SU-DHL-6 (cell line): ENCODE data around the gene RYK.

Source experiments
- H2AFZ ChIP-seq: fragments of 200-600 bp; sonication (generic); 2 replicates; pipeline ENCODE4 v1.6.1; 2014; ENCODE audit warnings: low read depth, mild to moderate bottlenecking, moderate library complexity, mixed read lengths, antibody characterized with exemption, low read length; ENCODE audit not compliant: severe bottlenecking
- H3F3A ChIP-seq: fragments of 200-600 bp; shearing (Covaris generic); 2 replicates; pipeline ENCODE4 v1.6.0; 2016; ENCODE audit warnings: antibody characterized with exemption, mild to moderate bottlenecking; ENCODE audit not compliant: insufficient read depth
- H3K27ac ChIP-seq: fragments of 200-600 bp; sonication (generic); 2 replicates; pipeline ENCODE4 v1.5.1; 2016; ENCODE audit warnings: low read depth, mild to moderate bottlenecking, low read length, moderate library complexity, mixed read lengths
- H3K27me3 ChIP-seq: fragments of 200-600 bp; sonication (generic), shearing (Covaris generic); 2 replicates; pipeline ENCODE4 v1.6.0; 2014; ENCODE audit warnings: mild to moderate bottlenecking, low read length
- H3K36me3 ChIP-seq: fragments of 200-600 bp; sonication (generic); 2 replicates; pipeline ENCODE4 v1.6.1; 2014; ENCODE audit warnings: mild to moderate bottlenecking, low read length, mixed read lengths
- H3K4me2 ChIP-seq: fragments of 300-600, 200-600 bp; shearing (Covaris generic), sonication (generic); 2 replicates; pipeline ENCODE4 v1.6.0; 2014; ENCODE audit warnings: low read length, low read depth, mild to moderate bottlenecking; ENCODE audit not compliant: poor library complexity, severe bottlenecking
- H3K4me3 ChIP-seq: fragments of 200-600 bp; sonication (generic); 2 replicates; pipeline ENCODE4 v1.5.1; 2014; ENCODE audit warnings: antibody characterized with exemption, low read length, mild to moderate bottlenecking, mixed read lengths; ENCODE audit not compliant: insufficient read depth, poor library complexity, severe bottlenecking
- H3K79me2 ChIP-seq: fragments of 200-600 bp; sonication (generic); 2 replicates; pipeline ENCODE4 v1.6.1; 2014; ENCODE audit warnings: mild to moderate bottlenecking, low read length, moderate library complexity; ENCODE audit not compliant: insufficient read depth
- H3K9ac ChIP-seq: fragments of 200-600 bp; sonication (generic); 2 replicates; pipeline ENCODE4 v1.7.0; 2014; ENCODE audit warnings: mild to moderate bottlenecking, low read length
- H3K9me2 ChIP-seq: fragments of 200-600 bp; sonication (generic); replicated peaks from 2 replicates; pipeline ENCODE4 v1.6.1; 2014; ENCODE audit warnings: low read length; ENCODE audit not compliant: insufficient read depth
- H3K9me3 ChIP-seq: fragments of 200-600 bp; sonication (generic); 2 replicates; pipeline ENCODE4 v1.6.1; 2014; ENCODE audit warnings: low read length, mixed read lengths; ENCODE audit not compliant: insufficient read depth
- H4K20me1 ChIP-seq: fragments of 200-600 bp; sonication (generic); 2 replicates; pipeline ENCODE4 v1.6.1; 2014; ENCODE audit warnings: low read depth, mild to moderate bottlenecking, antibody characterized with exemption, low read length, moderate library complexity, mixed read lengths
- CTCF ChIP-seq: fragments of 200-600 bp; sonication (generic); IDR thresholded peaks from one replicate; pipeline ENCODE4 v1.5.1; 2017; ENCODE audit warnings: antibody characterized with exemption, mild to moderate bottlenecking, low read length, moderate library complexity; ENCODE audit not compliant: insufficient read depth, poor library complexity, severe bottlenecking
- EZH2phosphoT487 ChIP-seq: fragments of 200-600 bp; sonication (generic), shearing (Covaris generic); conservative IDR thresholded peaks from 2 replicates; pipeline ENCODE4 v1.6.1; 2018; ENCODE audit warnings: mild to moderate bottlenecking, antibody characterized with exemption, low read length, moderate library complexity, mixed read lengths

Gene RYK

GRCh38 chr3:134214239-134214638, 36.4 kb downstream of the RYK start:
- H3F3A ChIP-seq = no peaks in the 10 kb centered on the region
- no peaks in the 10 kb centered on the region for H3K9me2 ChIP-seq
- H3K4me3 ChIP-seq = no peak overlapping the region
- no peaks in the 10 kb centered on the region for H3K36me3 ChIP-seq
- H3K4me2 ChIP-seq = no peak overlapping the region
- no peaks in the 10 kb centered on the region for H3K27me3 ChIP-seq
- H3K9ac ChIP-seq = no peak overlapping the region
- no peaks in the 10 kb centered on the region for H4K20me1 ChIP-seq
- no peak overlapping the region for H2AFZ ChIP-seq
- no peaks in the 10 kb centered on the region for H3K79me2 ChIP-seq
- H3K9me3 ChIP-seq = no peaks in the 10 kb centered on the region
- TF ChIP-seq CTCF (no peak), EZH2phosphoT487 (no peak)
- H3K27ac ChIP-seq = no peak overlapping the region

- Histone ChIP-seq H3K9me3 (no peaks in the 10 kb centered on the region), H3K4me2 (no peak overlapping the region), H3K9me2 (no peaks in the 10 kb centered on the region), H3K79me2 (no peaks in the 10 kb centered on the region), H3K36me3 (no peaks in the 10 kb centered on the region), H3K27me3 (no peaks in the 10 kb centered on the region), H3K4me3 (no peak overlapping the region), H4K20me1 (no peaks in the 10 kb centered on the region), H2AFZ (no peak overlapping the region), H3K27ac (no peak overlapping the region), H3F3A (no peaks in the 10 kb centered on the region), H3K9ac (no peak overlapping the region)
- TF ChIP-seq CTCF = peak; percentile 96
- TF ChIP-seq EZH2phosphoT487 = no peak
Measured at GRCh38 chr3:134212967-134213665, 37.5 kb downstream of the RYK start.

- H3K9me3 ChIP-seq = no peaks in the 10 kb centered on the region
- no peaks in the 10 kb centered on the region for H3K27me3 ChIP-seq
- TF ChIP-seq EZH2phosphoT487 = no peak
- no peak for TF ChIP-seq CTCF
- H3K79me2 ChIP-seq = no peaks in the 10 kb centered on the region
- H3K4me3 ChIP-seq = no peak overlapping the region
- H3K36me3 ChIP-seq = no peaks in the 10 kb centered on the region
- H3K4me2 ChIP-seq = no peak overlapping the region
- H4K20me1 ChIP-seq = no peaks in the 10 kb centered on the region
- H3K27ac ChIP-seq = no peak overlapping the region
- H3K9ac ChIP-seq = no peak overlapping the region
- H2AFZ ChIP-seq = no peak overlapping the region
- H3K9me2 ChIP-seq = no peaks in the 10 kb centered on the region
- H3F3A ChIP-seq = no peaks in the 10 kb centered on the region
Measured at GRCh38 chr3:134211797-134212196, 38.9 kb downstream of the RYK start.
